ENCODE measurements around the gene CUL2. TPM values are rescaled to one million over a fixed set of nuclear protein-coding genes. Genes with fewer than 3 reads are reported as not detected.

The CUL2 gene
- total RNA-seq, 1 donor, result 41.9 TPM

DNA sequence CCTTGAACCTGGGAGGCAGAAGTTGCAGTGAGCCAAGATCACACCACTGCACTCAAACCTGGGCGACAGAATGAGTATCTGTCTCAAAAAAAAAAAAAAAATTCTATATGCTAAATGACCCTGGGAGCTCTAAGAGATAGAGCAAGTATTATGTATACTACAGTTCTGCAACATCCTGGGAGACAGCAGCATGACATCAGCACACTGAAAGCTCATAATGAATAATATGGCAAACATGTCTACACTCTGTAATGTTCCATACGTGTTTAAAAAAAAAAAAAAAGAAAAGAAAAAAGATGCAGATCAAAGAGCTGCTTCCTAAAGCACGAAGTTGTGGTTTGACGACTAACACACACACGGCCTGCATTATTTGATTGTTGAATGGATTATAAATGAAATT is 72.5 kb downstream of the CUL2 start:
- DNase-seq (ENCODE audit: low read depth), result no peak
- H3K4me3 ChIP-seq (ENCODE audit: low read depth, low read length), result no peak overlapping the region
- TF ChIP-seq, protein P1, sequence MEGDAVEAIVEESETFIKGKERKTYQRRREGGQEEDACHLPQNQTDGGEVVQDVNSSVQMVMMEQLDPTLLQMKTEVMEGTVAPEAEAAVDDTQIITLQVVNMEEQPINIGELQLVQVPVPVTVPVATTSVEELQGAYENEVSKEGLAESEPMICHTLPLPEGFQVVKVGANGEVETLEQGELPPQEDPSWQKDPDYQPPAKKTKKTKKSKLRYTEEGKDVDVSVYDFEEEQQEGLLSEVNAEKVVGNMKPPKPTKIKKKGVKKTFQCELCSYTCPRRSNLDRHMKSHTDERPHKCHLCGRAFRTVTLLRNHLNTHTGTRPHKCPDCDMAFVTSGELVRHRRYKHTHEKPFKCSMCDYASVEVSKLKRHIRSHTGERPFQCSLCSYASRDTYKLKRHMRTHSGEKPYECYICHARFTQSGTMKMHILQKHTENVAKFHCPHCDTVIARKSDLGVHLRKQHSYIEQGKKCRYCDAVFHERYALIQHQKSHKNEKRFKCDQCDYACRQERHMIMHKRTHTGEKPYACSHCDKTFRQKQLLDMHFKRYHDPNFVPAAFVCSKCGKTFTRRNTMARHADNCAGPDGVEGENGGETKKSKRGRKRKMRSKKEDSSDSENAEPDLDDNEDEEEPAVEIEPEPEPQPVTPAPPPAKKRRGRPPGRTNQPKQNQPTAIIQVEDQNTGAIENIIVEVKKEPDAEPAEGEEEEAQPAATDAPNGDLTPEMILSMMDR (IDR thresholded peaks at IDR 0.05; ENCODE audit: insufficient read depth, low read depth, low read length), result no peak

DNA sequence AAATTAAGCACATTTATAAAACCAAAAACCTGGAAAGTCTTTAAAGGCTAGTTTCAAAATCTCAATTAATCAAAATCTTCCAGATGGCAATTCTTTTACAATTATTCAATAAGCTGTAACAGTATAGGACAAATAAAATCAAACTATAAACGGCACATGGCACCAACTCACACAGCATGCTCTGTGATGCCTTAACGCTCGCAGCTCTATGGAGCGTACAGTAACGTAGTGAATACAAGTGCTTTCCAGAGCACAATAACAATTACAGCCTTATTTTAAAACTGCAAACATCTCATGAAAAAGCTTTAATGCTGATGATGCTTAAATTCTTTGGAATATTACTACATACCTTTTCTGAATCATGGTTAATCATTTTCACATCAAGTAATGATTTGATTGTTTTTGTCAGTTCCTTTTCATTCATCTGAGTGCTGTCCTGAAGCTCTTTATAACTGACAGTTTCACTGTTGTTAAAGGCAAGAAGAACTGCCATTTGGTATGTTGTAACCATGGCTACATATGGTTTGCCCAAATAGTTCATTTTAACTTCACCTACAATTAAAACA is 74.2 kb downstream of the CUL2 start:
- H3K4me3 ChIP-seq (ENCODE audit: low read depth, low read length), result no peak overlapping the region
- no peak for DNase-seq (ENCODE audit: low read depth)
- TF ChIP-seq, protein P1 (IDR thresholded peaks at IDR 0.05; ENCODE audit: insufficient read depth, low read depth, low read length), result no peak

DNA sequence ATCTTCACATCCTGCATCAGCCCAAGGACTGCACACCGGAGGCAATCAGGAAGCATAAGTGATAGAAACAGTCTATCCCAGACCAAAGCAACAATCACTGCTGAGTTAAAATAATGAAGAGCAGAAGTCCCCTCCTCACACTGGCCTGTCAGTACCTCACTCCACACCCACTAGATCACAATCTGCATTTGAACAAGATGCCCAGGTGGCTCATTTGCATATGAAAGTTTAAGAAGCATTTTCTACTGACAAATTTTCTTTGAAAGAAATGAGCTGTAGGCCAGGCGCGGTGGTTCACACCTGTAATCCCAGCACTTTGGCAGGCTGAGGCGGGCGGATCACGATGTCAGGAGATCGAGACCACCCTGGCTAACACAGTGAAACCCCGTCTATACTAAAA is 77.4 kb downstream of the CUL2 start:
- DNase-seq (ENCODE audit: low read depth), result no peak
- TF ChIP-seq, protein P1 (IDR thresholded peaks at IDR 0.05; ENCODE audit: insufficient read depth, low read depth, low read length), result no peak
- H3K4me3 ChIP-seq (ENCODE audit: low read depth, low read length), result no peak overlapping the region

DNA sequence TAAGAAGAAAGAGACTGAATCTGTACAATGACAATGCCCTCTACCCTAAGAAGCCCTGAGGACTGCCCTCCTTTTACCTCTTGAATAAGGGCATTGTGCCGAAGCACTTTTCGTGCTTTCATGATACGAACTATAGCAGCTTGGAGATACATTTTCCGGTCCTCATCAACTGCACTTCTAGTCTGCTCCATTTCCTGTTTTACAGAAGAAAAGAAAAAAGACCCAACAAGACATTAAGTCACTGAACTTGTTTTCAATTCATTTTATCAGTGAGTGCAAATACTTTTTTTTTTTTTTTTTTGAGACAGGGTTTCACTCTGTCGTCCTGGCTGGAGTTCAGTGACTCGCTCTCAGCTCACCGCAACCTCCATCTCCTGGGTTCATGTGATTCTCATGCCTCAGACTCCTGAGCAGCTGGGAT is 78.4 kb downstream of the CUL2 start:
- TF ChIP-seq, protein P1 (IDR thresholded peaks at IDR 0.05; ENCODE audit: insufficient read depth, low read depth, low read length), result no peak
- DNase-seq (ENCODE audit: low read depth), result no peak
- no peak overlapping the region for H3K4me3 ChIP-seq (ENCODE audit: low read depth, low read length)

DNA sequence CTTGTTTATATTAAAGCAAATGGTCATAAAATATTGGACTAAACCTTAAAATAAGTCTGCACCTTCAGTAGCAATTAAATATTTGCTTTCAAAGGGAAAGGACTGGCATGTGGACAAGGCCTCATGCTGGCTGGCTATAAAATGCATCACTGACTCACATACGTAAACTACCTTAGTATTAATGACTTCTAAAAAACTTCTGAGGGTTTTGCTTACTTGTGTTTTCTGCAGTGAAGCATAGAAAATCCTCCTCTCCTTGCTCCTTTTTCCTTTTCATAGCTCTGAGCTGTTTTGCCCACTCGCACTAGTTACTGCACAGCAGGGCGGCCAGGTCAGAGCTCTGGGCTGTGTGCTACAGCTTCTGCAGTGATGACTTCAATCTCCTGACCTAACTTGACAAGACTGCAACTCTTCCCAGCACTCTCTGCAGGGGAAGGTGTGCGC is 82.3 kb downstream of the CUL2 start:
- H3K4me3 ChIP-seq (ENCODE audit: low read depth, low read length), result no peak overlapping the region
- peak; percentile 44 for DNase-seq (ENCODE audit: low read depth)
- TF ChIP-seq, protein P1 (IDR thresholded peaks at IDR 0.05; ENCODE audit: insufficient read depth, low read depth, low read length), result no peak

DNA sequence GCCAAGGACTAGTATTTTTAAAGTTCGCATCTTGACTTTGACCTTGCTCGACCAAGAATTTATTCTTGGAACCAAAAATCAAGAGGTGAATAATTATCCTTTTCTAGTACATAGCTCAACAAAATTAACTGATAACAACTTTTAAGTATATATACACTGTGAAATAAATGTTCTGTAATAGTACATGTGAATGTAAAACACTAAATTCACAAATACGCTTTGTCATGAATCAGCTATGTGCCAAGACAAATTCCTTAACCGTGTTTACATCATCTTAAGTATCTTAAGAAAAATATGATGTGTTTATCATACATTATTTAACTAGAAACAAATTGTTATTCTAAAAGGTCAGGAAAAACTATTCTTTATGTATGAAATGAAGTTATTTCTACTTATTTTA is 83.3 kb downstream of the CUL2 start:
- DNase-seq (ENCODE audit: low read depth), result peak; percentile 76
- TF ChIP-seq, protein P1 (IDR thresholded peaks at IDR 0.05; ENCODE audit: insufficient read depth, low read depth, low read length), result no peak
- H3K4me3 ChIP-seq (ENCODE audit: low read depth, low read length), result no peak overlapping the region

DNA sequence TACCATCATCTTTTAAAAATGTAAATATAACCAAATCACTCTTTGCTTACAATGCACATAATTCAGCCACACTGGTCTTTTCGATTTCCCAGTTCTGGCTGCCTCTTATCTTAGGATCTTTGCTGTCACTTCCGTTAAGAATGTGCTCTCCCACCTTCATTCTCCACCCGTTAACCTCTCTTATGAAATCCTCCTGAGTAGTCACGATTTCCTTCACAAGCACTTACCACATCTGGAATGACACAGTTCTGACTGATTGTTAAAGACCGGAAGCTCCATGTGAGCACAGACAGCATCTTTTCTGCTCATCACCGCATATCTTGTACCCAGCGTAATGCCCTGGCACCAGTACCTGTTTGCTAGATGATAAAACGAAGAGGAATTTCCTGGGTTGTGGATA is 84.3 kb downstream of the CUL2 start:
- TF ChIP-seq, protein P1 (IDR thresholded peaks at IDR 0.05; ENCODE audit: insufficient read depth, low read depth, low read length), result no peak
- peak; percentile 99 for DNase-seq (ENCODE audit: low read depth)
- no peak overlapping the region for H3K4me3 ChIP-seq (ENCODE audit: low read depth, low read length)

All from fibroblast of villous mesenchyme (primary cell).